H9 (cell line): Measurements from ENCODE around the gene PLEKHJ1. TPM values are rescaled to one million over a fixed set of nuclear protein-coding genes. Genes with fewer than 3 reads are reported as not detected.

Experiments used
- DNase-seq: peaks from one replicate; pipeline ENCODE4 v3.0.0-alpha.2; 2017
- H2AFZ ChIP-seq: one replicate; pipeline ENCODE4 v1.6.1; 2013; ENCODE audit warnings: mild to moderate bottlenecking, low read length, control low read depth, moderate library complexity
- H2AK5ac ChIP-seq: 2 replicates; pipeline ENCODE4 v1.6.1; 2013; ENCODE audit warnings: low read length, control low read depth, mixed read lengths; ENCODE audit not compliant: insufficient read length
- H2BK120ac ChIP-seq: one replicate; pipeline ENCODE4 v1.6.1; 2013; ENCODE audit warnings: low read depth, mild to moderate bottlenecking, low read length, control low read depth, inconsistent platforms; ENCODE audit not compliant: poor library complexity, severe bottlenecking
- H2BK12ac ChIP-seq: 2 replicates; pipeline ENCODE4 v1.6.1; 2013; ENCODE audit warnings: low read length, control low read depth, mixed read lengths, low read depth; ENCODE audit not compliant: insufficient read length
- H2BK15ac ChIP-seq: 2 replicates; pipeline ENCODE4 v1.6.1; 2013; ENCODE audit warnings: low read depth, low read length, control low read depth
- H2BK20ac ChIP-seq: one replicate; pipeline ENCODE4 v1.6.1; 2013; ENCODE audit warnings: low read depth, mild to moderate bottlenecking, low read length, control low read depth, inconsistent platforms; ENCODE audit not compliant: poor library complexity, severe bottlenecking
- H2BK5ac ChIP-seq: 2 replicates; pipeline ENCODE4 v1.6.1; 2013; ENCODE audit warnings: low read length, control low read depth, mixed read lengths; ENCODE audit not compliant: insufficient read length
- H3K14ac ChIP-seq: 2 replicates; pipeline ENCODE4 v1.6.1; 2013; ENCODE audit warnings: low read length, control low read depth; ENCODE audit not compliant: insufficient read depth
- H3K18ac ChIP-seq: 2 replicates; pipeline ENCODE4 v1.6.1; 2013; ENCODE audit warnings: low read depth, mild to moderate bottlenecking, mixed read lengths, low read length, control low read depth; ENCODE audit not compliant: insufficient read length
- H3K23ac ChIP-seq: 2 replicates; pipeline ENCODE4 v1.6.1; 2013; ENCODE audit warnings: low read length, control low read depth, mixed read lengths, low read depth; ENCODE audit not compliant: insufficient read length
- H3K23me2 ChIP-seq: 2 replicates; pipeline ENCODE4 v1.6.1; 2013; ENCODE audit warnings: low read depth, mild to moderate bottlenecking, mixed read lengths, low read length, control low read depth; ENCODE audit not compliant: insufficient read length, poor library complexity, severe bottlenecking
- H3K27ac ChIP-seq: 2 replicates; pipeline ENCODE4 v1.5.1; 2013; ENCODE audit warnings: low read length, control low read depth, mixed read lengths, low read depth; ENCODE audit not compliant: insufficient read length
- H3K27me3 ChIP-seq: 2 replicates; pipeline ENCODE4 v1.6.1; 2013; ENCODE audit warnings: low read length, control low read depth, inconsistent platforms; ENCODE audit not compliant: insufficient read depth
- H3K4ac ChIP-seq: 2 replicates; pipeline ENCODE4 v1.6.1; 2013; ENCODE audit warnings: low read depth, mild to moderate bottlenecking, control low read depth, inconsistent platforms, low read length, moderate library complexity
- H3K4me1 ChIP-seq: 2 replicates; pipeline ENCODE4 v1.6.1; 2013; ENCODE audit warnings: low read length, control low read depth, inconsistent platforms; ENCODE audit not compliant: insufficient read depth
- H3K4me2 ChIP-seq: 2 replicates; pipeline ENCODE4 v1.6.1; 2013; ENCODE audit warnings: low read length, control low read depth, mixed read lengths; ENCODE audit not compliant: insufficient read length, insufficient read depth
- H3K56ac ChIP-seq: 2 replicates; pipeline ENCODE4 v1.6.1; 2013; ENCODE audit warnings: low read depth, mild to moderate bottlenecking, mixed read lengths, low read length, control low read depth; ENCODE audit not compliant: insufficient read length
- H3K79me1 ChIP-seq: 2 replicates; pipeline ENCODE4 v1.6.1; 2013; ENCODE audit warnings: low read depth, mild to moderate bottlenecking, moderate library complexity, low read length, control low read depth, inconsistent platforms; ENCODE audit not compliant: insufficient read depth, poor library complexity, severe bottlenecking
- H3K79me2 ChIP-seq: 2 replicates; pipeline ENCODE4 v1.6.1; 2013; ENCODE audit warnings: low read length, control low read depth, inconsistent platforms; ENCODE audit not compliant: insufficient read depth
- H3K9ac ChIP-seq: 2 replicates; pipeline ENCODE4 v1.6.1; 2013; ENCODE audit warnings: low read length, control low read depth, mixed read lengths; ENCODE audit not compliant: insufficient read length; ENCODE audit errors: extremely low read depth
- H3K9me3 ChIP-seq: one replicate; pipeline ENCODE4 v1.6.1; 2013; ENCODE audit warnings: low read depth, low read length, inconsistent platforms; ENCODE audit not compliant: control insufficient read depth
- H3T11ph ChIP-seq: one replicate; pipeline ENCODE4 v1.6.1; 2013; ENCODE audit warnings: mild to moderate bottlenecking, low read length, control low read depth, inconsistent platforms
- H4K20me1 ChIP-seq: one replicate; pipeline ENCODE4 v1.6.1; 2013; ENCODE audit not compliant: control insufficient read depth, insufficient read length, insufficient read depth
- H4K5ac ChIP-seq: 2 replicates; pipeline ENCODE4 v1.6.1; 2013; ENCODE audit warnings: low read depth, mild to moderate bottlenecking, mixed read lengths, low read length, control low read depth; ENCODE audit not compliant: insufficient read length
- H4K8ac ChIP-seq: replicated peaks from 2 replicates; pipeline ENCODE4 v1.6.1; 2013; ENCODE audit warnings: low read length, control low read depth, mixed read lengths, low read depth; ENCODE audit not compliant: insufficient read length
- H4K91ac ChIP-seq: 2 replicates; pipeline ENCODE4 v1.6.1; 2013; ENCODE audit warnings: low read depth, mild to moderate bottlenecking, moderate library complexity, mixed read lengths, low read length, control low read depth; ENCODE audit not compliant: insufficient read length
- H3K27ac Mint-ChIP-seq, 3 experiments: 2 replicates in 2 of 3; 3 replicates in 1 of 3; pipeline ENCODE4 v1.8.0; 2020 to 2021; ENCODE audit warnings: mixed read lengths in 3 of 3, mild to moderate bottlenecking in 1 of 3, moderate library complexity in 1 of 3
- H3K27me3 Mint-ChIP-seq: 2 replicates; pipeline ENCODE4 v1.8.0; 2021; ENCODE audit warnings: low read depth, mild to moderate bottlenecking, moderate library complexity, mixed read lengths
- H3K36me3 Mint-ChIP-seq, 3 experiments: 2 replicates in 2 of 3; 3 replicates in 1 of 3; pipeline ENCODE4 v1.8.0; 2020 to 2021; ENCODE audit warnings: low read depth in 3 of 3, mixed read lengths in 3 of 3; ENCODE audit not compliant: insufficient read depth in 1 of 3
- H3K4me1 Mint-ChIP-seq, 2 experiments: 2 replicates each; pipeline ENCODE4 v1.8.0; 2020; ENCODE audit warnings: mixed read lengths in 2 of 2
- H3K4me3 Mint-ChIP-seq, 2 experiments: 2 replicates in 1 of 2; 3 replicates in 1 of 2; pipeline ENCODE4 v1.8.0; 2020 to 2021; ENCODE audit warnings: mild to moderate bottlenecking in 2 of 2, mixed read lengths in 2 of 2, moderate library complexity in 1 of 2
- H3K9me3 Mint-ChIP-seq, 2 experiments: 2 replicates in 1 of 2; 3 replicates in 1 of 2; pipeline ENCODE4 v1.8.0; 2020; ENCODE audit warnings: mild to moderate bottlenecking in 2 of 2, mixed read lengths in 2 of 2, moderate library complexity in 1 of 2
- WGBS: extraction: QIAGEN DNeasy Blood & Tissue Kit; methylation state at CpG from one replicate; pipeline ENCODE4 v1.1.7; 2013; ENCODE audit warnings: missing lambda C conversion rate, low lambda C conversion rate, mixed read lengths; ENCODE audit not compliant: insufficient read length; ENCODE audit errors: extremely low coverage; 5-methylcytosine and 5-hydroxymethylcytosine counted together
- total RNA-seq: library from RNA; stranded (reverse); gene quantifications from 2 replicates; pipeline ENCODE4 v1.2.1, GENCODE V29; 2021
- TF ChIP-seq, protein P1 (sequence below): fragments of 200-600 bp; sonication (generic); conservative IDR thresholded peaks from 3 replicates; pipeline ENCODE4 v1.8.0; 2021; ENCODE audit warnings: antibody characterized with exemption, mild to moderate bottlenecking

The PLEKHJ1 gene
- total RNA-seq, 1 experiment from 2014 or later: 139 TPM

GRCh38 chr19:2242092-2242537 is 6.0 kb upstream of the PLEKHJ1 start:
- Mint-ChIP-seq H3K9me3 (peaks cover 0 to 3% of the 10 kb centered on the region in 2 experiments; a peak in 1 of 5 replicates), H3K27ac (peak overlapping the region in 2 of 3 experiments; percentile 80 to 92; a peak in 4 of 7 replicates), H3K27me3 (no peaks in the 10 kb centered on the region; the same call in 1 of the 2 replicates), H3K4me1 (peaks cover 37 to 38% of the 10 kb centered on the region in 2 experiments), H3K36me3 (peaks cover 26 to 71% (median 60%) of the 10 kb centered on the region in 3 experiments), H3K4me3 (no peak overlapping the region)
- Histone ChIP-seq H3K18ac (no peak overlapping the region), H3T11ph (no peak overlapping the region), H3K79me2 (peaks cover 54% of the 10 kb centered on the region), H4K8ac (no peak overlapping the region), H2BK20ac (no peak overlapping the region), H2BK5ac (no peak overlapping the region), H3K4me2 (no peak overlapping the region), H3K9me3 (no peaks in the 10 kb centered on the region), H3K9ac (no peak overlapping the region), H4K5ac (no peak overlapping the region), H2BK15ac (no peak overlapping the region), H4K91ac (no peak overlapping the region), H3K27ac (no peak overlapping the region), H3K4me1 (peaks cover 4% of the 10 kb centered on the region; the same call in 1 of the 2 replicates), H3K14ac (no peak overlapping the region), H3K23ac (no peak overlapping the region), H2AK5ac (no peak overlapping the region), H3K27me3 (no peaks in the 10 kb centered on the region), H3K23me2 (no peaks in the 10 kb centered on the region), H2BK12ac (no peak overlapping the region), H3K56ac (no peak overlapping the region), H2BK120ac (no peak overlapping the region), H2AFZ (no peak overlapping the region), H3K4ac (no peak overlapping the region), H4K20me1 (peaks cover 2% of the 10 kb centered on the region), H3K79me1 (peaks cover 13% of the 10 kb centered on the region)
- TF ChIP-seq, protein P1, sequence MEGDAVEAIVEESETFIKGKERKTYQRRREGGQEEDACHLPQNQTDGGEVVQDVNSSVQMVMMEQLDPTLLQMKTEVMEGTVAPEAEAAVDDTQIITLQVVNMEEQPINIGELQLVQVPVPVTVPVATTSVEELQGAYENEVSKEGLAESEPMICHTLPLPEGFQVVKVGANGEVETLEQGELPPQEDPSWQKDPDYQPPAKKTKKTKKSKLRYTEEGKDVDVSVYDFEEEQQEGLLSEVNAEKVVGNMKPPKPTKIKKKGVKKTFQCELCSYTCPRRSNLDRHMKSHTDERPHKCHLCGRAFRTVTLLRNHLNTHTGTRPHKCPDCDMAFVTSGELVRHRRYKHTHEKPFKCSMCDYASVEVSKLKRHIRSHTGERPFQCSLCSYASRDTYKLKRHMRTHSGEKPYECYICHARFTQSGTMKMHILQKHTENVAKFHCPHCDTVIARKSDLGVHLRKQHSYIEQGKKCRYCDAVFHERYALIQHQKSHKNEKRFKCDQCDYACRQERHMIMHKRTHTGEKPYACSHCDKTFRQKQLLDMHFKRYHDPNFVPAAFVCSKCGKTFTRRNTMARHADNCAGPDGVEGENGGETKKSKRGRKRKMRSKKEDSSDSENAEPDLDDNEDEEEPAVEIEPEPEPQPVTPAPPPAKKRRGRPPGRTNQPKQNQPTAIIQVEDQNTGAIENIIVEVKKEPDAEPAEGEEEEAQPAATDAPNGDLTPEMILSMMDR: no peak
- DNase-seq: no peak
- no CpG with 5 or more reads among the region's 12 CpGs for WGBS
